Measurements from ENCODE around the gene BOC.

The BOC gene

GRCh38 chr3:113226491-113226890 lies 15.1 kb downstream of the BOC start:
- DNase-seq (ENCODE audit: low read depth): no peak

- DNase-seq (ENCODE audit: low read depth): no peak
Observed at GRCh38 chr3:113227146-113227545, 15.8 kb downstream of the BOC start.

- no peak for DNase-seq (ENCODE audit: low read depth)
Observed at GRCh38 chr3:113228498-113229286, 17.3 kb downstream of the BOC start.

- DNase-seq (ENCODE audit: low read depth): peak; percentile 24
Observed at GRCh38 chr3:113231391-113231790, 20.0 kb downstream of the BOC start.

- peak; percentile 73 for DNase-seq (ENCODE audit: low read depth)
Observed at GRCh38 chr3:113231827-113232253, 20.5 kb downstream of the BOC start.

- DNase-seq (ENCODE audit: low read depth): no peak
Observed at GRCh38 chr3:113232342-113232741, 21.0 kb downstream of the BOC start.

GRCh38 chr3:113233497-113233896 lies 22.1 kb downstream of the BOC start:
- DNase-seq (ENCODE audit: low read depth): no peak

- DNase-seq (ENCODE audit: low read depth): no peak
Observed at GRCh38 chr3:113234028-113234427, 22.7 kb downstream of the BOC start.

GRCh38 chr3:113234688-113235260 lies 23.4 kb downstream of the BOC start:
- DNase-seq (ENCODE audit: low read depth): no peak

GRCh38 chr3:113238503-113238902 lies 27.1 kb downstream of the BOC start:
- DNase-seq (ENCODE audit: low read depth): no peak

- DNase-seq (ENCODE audit: low read depth): no peak
Observed at GRCh38 chr3:113240841-113241240, 29.5 kb downstream of the BOC start.

GRCh38 chr3:113241292-113242095 lies 30.1 kb downstream of the BOC start:
- DNase-seq (ENCODE audit: low read depth): no peak

- no peak for DNase-seq (ENCODE audit: low read depth)
Observed at GRCh38 chr3:113242096-113242581, 30.8 kb downstream of the BOC start.

GRCh38 chr3:113243071-113243470 lies 31.7 kb downstream of the BOC start:
- no peak for DNase-seq (ENCODE audit: low read depth)

GRCh38 chr3:113243846-113244245 lies 32.5 kb downstream of the BOC start:
- no peak for DNase-seq (ENCODE audit: low read depth)

GRCh38 chr3:113245761-113246161 lies 34.4 kb downstream of the BOC start:
- DNase-seq (ENCODE audit: low read depth): no peak

- no peak for DNase-seq (ENCODE audit: low read depth)
Observed at GRCh38 chr3:113247068-113247467, 35.7 kb downstream of the BOC start.

- no peak for DNase-seq (ENCODE audit: low read depth)
Observed at GRCh38 chr3:113247675-113248458, 36.5 kb downstream of the BOC start.

GRCh38 chr3:113249111-113249510 lies 37.8 kb downstream of the BOC start:
- no peak for DNase-seq (ENCODE audit: low read depth)

GRCh38 chr3:113249601-113250000 lies 38.2 kb downstream of the BOC start:
- DNase-seq (ENCODE audit: low read depth): no peak

GRCh38 chr3:113250566-113250965 lies 39.2 kb downstream of the BOC start:
- no peak for DNase-seq (ENCODE audit: low read depth)

- no peak for DNase-seq (ENCODE audit: low read depth)
Observed at GRCh38 chr3:113251817-113252216, 40.5 kb downstream of the BOC start.
